Upper lobe of right lung (tissue), 1 donor: ENCODE data around the gene ZMYND12. TPM values are rescaled to one million over a fixed set of nuclear protein-coding genes. Genes with fewer than 3 reads are reported as not detected.
A peak's percentile ranks its signal among the peaks of the same experiment; 100 is the strongest.

Experiments
- ATAC-seq: fragments of 200-7000 bp; cut with Tn5 transposase; one replicate; pipeline ENCODE4 v1.9.1; 2020; ENCODE audit warnings: mild to moderate bottlenecking, moderate library complexity
- DNase-seq: peaks from one replicate; pipeline ENCODE4 v3.0.0-alpha.2; 2020
- H3K27ac ChIP-seq: fragments of 200-600 bp; one replicate; pipeline ENCODE4 v1.8.0; 2022
- H3K27me3 ChIP-seq: fragments of 200-600 bp; one replicate; pipeline ENCODE4 v1.8.0; 2022; ENCODE audit warnings: mild to moderate bottlenecking
- H3K36me3 ChIP-seq: fragments of 200-600 bp; one replicate; pipeline ENCODE4 v1.8.0; 2022
- H3K4me1 ChIP-seq: fragments of 200-600 bp; one replicate; pipeline ENCODE4 v1.8.0; 2022
- H3K4me3 ChIP-seq: fragments of 200-600 bp; one replicate; pipeline ENCODE4 v1.8.0; 2022; ENCODE audit warnings: mild to moderate bottlenecking
- H3K9me3 ChIP-seq: fragments of 200-600 bp; one replicate; pipeline ENCODE4 v1.8.0; 2022
- CTCF ChIP-seq: fragments of 200-600 bp; IDR thresholded peaks from one replicate; pipeline ENCODE4 v1.8.0; 2022; ENCODE audit warnings: antibody characterized with exemption
- intact Hi-C: fragments of 100-400 bp; cut with DNase I; formaldehyde crosslinking; loops from one replicate; pipeline ENCODE4 v1.11.0; 2022
- total RNA-seq: library from RNA; stranded (reverse); fragmentation: NEBNext Ultra II Directional; extraction: Animal tissue kit (Norgen Biotek cat#: 25700); gene quantifications from one replicate; pipeline ENCODE4 v1.2.1, GENCODE V29; 2021
- donor health status: DM: no; HTN: yes; CAD: no; lungs with severe emphysema.

The ZMYND12 gene
- total RNA-seq, 1 donor from 2014 or later: 1.9 TPM

DNA sequence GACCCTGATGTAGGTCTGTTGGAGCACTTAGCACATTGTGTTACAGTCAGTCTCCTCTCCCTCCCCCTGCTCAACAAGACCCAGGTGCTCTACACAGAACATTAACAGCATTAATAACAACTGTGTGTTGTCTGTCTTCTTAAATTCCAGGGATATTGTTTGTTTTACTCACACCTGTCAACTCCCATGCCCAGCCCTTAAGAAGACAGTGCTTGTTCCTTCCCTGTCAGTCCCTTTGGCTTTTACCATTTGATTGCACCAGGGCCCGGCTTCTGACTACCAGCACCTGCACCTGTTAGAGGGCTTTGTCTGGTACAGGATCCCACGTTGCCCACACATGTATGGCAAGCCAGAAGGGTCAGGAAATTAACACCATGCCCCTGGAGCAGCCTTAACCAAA lies 63.6 kb downstream of the ZMYND12 start:
- DNase-seq: no peak
- no peak for ATAC-seq
- intact Hi-C loops: no loop called here

DNA sequence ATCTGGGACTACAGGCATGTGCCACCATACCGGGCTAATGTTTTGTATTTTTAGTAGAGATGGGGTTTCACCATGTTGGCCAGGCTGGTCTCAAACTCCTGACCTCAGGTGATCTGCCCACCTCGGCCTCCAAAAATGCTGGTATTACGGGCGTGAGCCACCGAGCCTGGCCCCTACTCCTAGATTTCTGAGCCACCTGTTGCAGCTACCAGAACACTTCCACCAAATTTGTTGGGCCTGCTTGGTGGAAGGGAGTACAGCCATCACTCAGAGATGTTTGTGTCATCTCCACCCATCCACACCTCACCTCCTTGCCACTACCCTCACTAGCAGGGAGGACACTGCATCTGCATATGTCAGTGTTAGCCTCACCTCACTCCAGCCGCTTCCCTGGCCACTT lies 69.8 kb downstream of the ZMYND12 start:
- H3K4me1 ChIP-seq: peaks cover 1% of the 10 kb centered on the region
- DNase-seq: no peak
- no peak for ATAC-seq
- no peak for TF ChIP-seq CTCF
- H3K27me3 ChIP-seq: peaks cover 16% of the 10 kb centered on the region
- H3K27ac ChIP-seq: no peak overlapping the region
- no peaks in the 10 kb centered on the region for H3K9me3 ChIP-seq
- no peak overlapping the region for H3K4me3 ChIP-seq
- no peaks in the 10 kb centered on the region for H3K36me3 ChIP-seq
- intact Hi-C loops: no loop called here

More for the DNA sequence above, 63.6 kb downstream of the ZMYND12 start:
- H3K27me3 ChIP-seq: no peaks in the 10 kb centered on the region
- H3K36me3 ChIP-seq: no peaks in the 10 kb centered on the region
- H3K4me3 ChIP-seq: no peak overlapping the region
- TF ChIP-seq CTCF: no peak
- H3K27ac ChIP-seq: no peak overlapping the region
- no peaks in the 10 kb centered on the region for H3K9me3 ChIP-seq
- no peaks in the 10 kb centered on the region for H3K4me1 ChIP-seq

- DNase-seq: no peak
- intact Hi-C loops: no loop called here
- Histone ChIP-seq H3K4me1 (peaks cover 3% of the 10 kb centered on the region), H3K27ac (no peak overlapping the region), H3K9me3 (no peaks in the 10 kb centered on the region), H3K27me3 (peaks cover 17% of the 10 kb centered on the region), H3K4me3 (no peak overlapping the region), H3K36me3 (no peaks in the 10 kb centered on the region)
- no peak for ATAC-seq
- no peak for TF ChIP-seq CTCF
These were observed 70.5 kb downstream of the ZMYND12 start for GRCh38 chr1:42385283-42385682.

DNA sequence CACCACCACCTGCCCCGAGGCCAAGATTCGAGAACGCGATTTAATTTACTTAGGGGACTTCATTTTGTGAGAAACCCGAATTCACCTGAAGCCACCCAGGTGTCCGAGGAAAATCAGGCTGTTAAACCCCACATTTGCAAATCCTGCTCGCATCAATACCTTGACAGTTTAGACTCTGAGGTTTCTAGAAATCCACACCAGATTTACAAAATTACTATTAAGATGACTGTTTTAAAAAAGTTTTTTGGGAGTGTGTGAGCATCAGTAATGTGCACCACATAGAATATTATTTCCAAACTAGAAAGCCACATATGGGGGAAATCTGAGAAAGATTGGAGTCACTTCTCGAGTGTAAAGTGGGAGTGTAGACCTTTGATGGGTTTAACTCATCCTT lies 74.5 kb downstream of the ZMYND12 start:
- intact Hi-C loops: no loop called here
- peak overlapping the region; percentile 66 for H3K4me3 ChIP-seq
- no peak for ATAC-seq
- no peak overlapping the region for H3K27ac ChIP-seq
- TF ChIP-seq CTCF: no peak
- DNase-seq: no peak
- no peaks in the 10 kb centered on the region for H3K36me3 ChIP-seq
- no peaks in the 10 kb centered on the region for H3K9me3 ChIP-seq
- H3K27me3 ChIP-seq: peaks cover 17% of the 10 kb centered on the region
- H3K4me1 ChIP-seq: peaks cover 3% of the 10 kb centered on the region

GRCh38 chr1:42380586-42381279 lies 75.1 kb downstream of the ZMYND12 start, which contains the start of gene RIMKLA:
RIMKLA (plus strand) TSS chr1:42380792; CDS start chr1:42380935, 143 bp downstream.
- no peaks in the 10 kb centered on the region for H3K9me3 ChIP-seq
- ATAC-seq (peak; percentile 96), DNase-seq (peak; percentile 81)
- H3K36me3 ChIP-seq: no peaks in the 10 kb centered on the region
- peak within 1 kb of the TSS; percentile 66 for H3K4me3 ChIP-seq
- TF ChIP-seq CTCF: no peak
- peaks cover 3% of the 10 kb centered on the region for H3K4me1 ChIP-seq
- intact Hi-C loops: no loop called here
- peaks cover 17% of the 10 kb centered on the region for H3K27me3 ChIP-seq
- H3K27ac ChIP-seq: no peak within 1 kb of the TSS

Other genes with a start within 250 kb of the ZMYND12 start
- gene FOXJ3, start 120.8 kb downstream of the ZMYND12 start, total RNA-seq: 47.0 TPM
- gene RIMKLA, start 75.2 kb downstream of the ZMYND12 start, total RNA-seq: 10.4 TPM
- 52.8 TPM for gene PPCS, start 521 bp upstream of the ZMYND12 start, total RNA-seq
- gene CCDC30, start 7.3 kb upstream of the ZMYND12 start, total RNA-seq: 5.0 TPM
- gene PPIH, start 202.4 kb upstream of the ZMYND12 start, total RNA-seq: 20.0 TPM
- gene YBX1, start 226.4 kb upstream of the ZMYND12 start, total RNA-seq: 478 TPM